Activated T-helper 1 cell treated with anti-CD3 and anti-CD28 coated beads, Interleukin-12 subunit alpha, Interleukin-12 subunit beta, Interleukin-2, Interleukin-4 antibody, amounts not matched to agents 30 ng/mL and 10 ng/mL and 1 ng/mL, durations not matched to agents 14 hours and 24 hours and 36 hours (primary cell): ENCODE data around the gene GNPTG. TPM values are rescaled to one million over a fixed set of nuclear protein-coding genes. Genes with fewer than 3 reads are reported as not detected.

Source experiments
- DNase-seq: peaks from one replicate; pipeline ENCODE4 v3.0.0; 2021; ENCODE audit warnings: low spot score
- H3K27ac Mint-ChIP-seq: one replicate; pipeline ENCODE4 v1.8.0; 2021; ENCODE audit warnings: mild to moderate bottlenecking, mixed read lengths
- H3K27me3 Mint-ChIP-seq: one replicate; pipeline ENCODE4 v1.8.0; 2022; ENCODE audit warnings: mild to moderate bottlenecking, moderate library complexity, mixed read lengths; ENCODE audit not compliant: insufficient read depth
- H3K36me3 Mint-ChIP-seq: one replicate; pipeline ENCODE4 v1.8.0; 2021; ENCODE audit warnings: low read depth, mixed read lengths
- H3K4me1 Mint-ChIP-seq: one replicate; pipeline ENCODE4 v1.8.0; 2021; ENCODE audit warnings: low read depth, mixed read lengths
- H3K4me3 Mint-ChIP-seq: one replicate; pipeline ENCODE4 v1.8.0; 2021; ENCODE audit warnings: mild to moderate bottlenecking, moderate library complexity, mixed read lengths
- H3K9me3 Mint-ChIP-seq: one replicate; pipeline ENCODE4 v1.8.0; 2021; ENCODE audit warnings: mixed read lengths
- intact Hi-C: fragments of 100-400 bp; cut with micrococcal nuclease; formaldehyde crosslinking; loops from one replicate; pipeline ENCODE4 v1.15.1; 2024
- total RNA-seq: library from RNA; stranded (reverse); gene quantifications from 2 replicates; pipeline ENCODE4 v1.2.3, GENCODE V29; 2022

Gene GNPTG
- total RNA-seq, 1 donor from 2014 or later = 21.4 TPM

DNA sequence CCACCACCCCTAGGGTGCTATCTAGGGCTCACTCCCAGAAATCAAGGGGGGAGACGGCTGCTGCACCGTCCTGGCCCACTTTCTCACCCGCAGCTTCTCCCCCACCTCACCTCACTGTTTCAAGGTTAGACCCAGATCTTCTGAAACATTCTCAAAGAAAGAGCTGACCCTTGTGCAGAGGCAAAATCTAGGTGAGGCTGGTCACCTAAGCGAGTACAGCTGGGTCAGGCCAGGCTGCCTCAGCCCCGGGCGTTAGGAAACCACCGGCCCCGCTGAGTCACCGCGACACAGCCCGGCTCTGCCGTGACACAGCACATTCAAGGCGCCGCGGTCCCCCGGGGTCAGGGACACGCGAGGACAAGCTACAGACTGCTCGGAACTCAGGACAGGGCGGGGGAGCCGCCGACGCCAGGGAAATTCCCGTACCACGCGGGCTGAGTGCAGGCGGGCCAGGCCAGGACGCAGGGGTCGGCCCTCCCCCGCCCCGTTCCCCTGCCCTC, 27.1 kb downstream of the GNPTG start:
- H3K9me3 Mint-ChIP-seq = no peaks in the 10 kb centered on the region
- H3K4me1 Mint-ChIP-seq = peaks cover 15% of the 10 kb centered on the region
- intact Hi-C loops = loop anchor here (1.0 to 2.0 kb wide), 6 partner anchors 28 to 114 kb away; partner anchors contain the start of genes GNPTG, TELO2, TSR3 and UBE2I
- H3K27ac Mint-ChIP-seq = peak overlapping the region; percentile 94
- DNase-seq = peak; percentile 71
- H3K36me3 Mint-ChIP-seq = peaks cover 5% of the 10 kb centered on the region
- no peaks in the 10 kb centered on the region for H3K27me3 Mint-ChIP-seq
- H3K4me3 Mint-ChIP-seq = peak overlapping the region; percentile 83

DNA sequence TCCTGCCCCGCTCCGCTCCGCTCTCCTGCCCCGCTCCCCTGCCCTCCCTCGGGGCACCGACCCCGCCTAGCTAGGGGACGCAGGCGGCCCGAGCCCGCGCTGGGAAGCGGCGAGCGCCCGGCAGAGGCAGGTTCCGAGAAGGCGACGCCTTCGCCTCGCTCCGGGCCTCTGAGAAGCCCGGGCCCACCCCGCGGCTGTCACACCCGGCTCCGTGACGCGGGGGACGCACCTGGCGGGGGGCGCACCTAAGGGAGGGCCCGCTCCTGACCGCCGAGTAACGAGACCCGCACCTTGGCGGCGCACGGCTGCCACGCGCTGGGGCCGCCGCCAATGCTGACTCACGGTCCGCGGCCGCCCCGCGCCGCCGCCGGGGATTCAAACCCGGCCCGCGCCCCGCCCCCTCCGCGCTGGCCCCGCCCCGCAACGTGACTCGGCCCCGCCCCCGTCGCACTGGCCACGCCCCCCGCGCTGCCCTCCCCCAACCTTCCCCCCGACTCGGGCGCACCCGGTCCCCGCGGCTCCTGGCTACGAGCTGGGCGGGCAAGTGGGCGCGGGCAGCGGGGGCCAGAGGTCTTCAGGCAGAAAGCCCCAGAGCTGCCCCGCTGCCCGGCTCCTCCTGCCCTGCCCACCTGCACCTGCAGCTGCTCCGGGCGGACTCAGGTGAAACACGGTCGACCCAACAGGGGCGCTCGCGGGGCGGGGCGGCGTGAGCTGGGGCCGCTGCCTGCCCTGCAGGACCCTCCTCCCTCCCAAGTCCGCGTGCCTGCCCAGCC, 27.8 kb downstream of the GNPTG start:
- DNase-seq = peak; percentile 60
- peak overlapping the region; percentile 64 for H3K27ac Mint-ChIP-seq
- no peaks in the 10 kb centered on the region for H3K27me3 Mint-ChIP-seq
- peaks cover 15% of the 10 kb centered on the region for H3K4me1 Mint-ChIP-seq
- peak overlapping the region; percentile 83 for H3K4me3 Mint-ChIP-seq
- intact Hi-C loops = loop anchor here (1.0 to 2.0 kb wide), 6 partner anchors 28 to 113 kb away; partner anchors contain the start of genes GNPTG, TELO2, TSR3 and UBE2I
- H3K36me3 Mint-ChIP-seq = peaks cover 5% of the 10 kb centered on the region
- no peaks in the 10 kb centered on the region for H3K9me3 Mint-ChIP-seq

DNA sequence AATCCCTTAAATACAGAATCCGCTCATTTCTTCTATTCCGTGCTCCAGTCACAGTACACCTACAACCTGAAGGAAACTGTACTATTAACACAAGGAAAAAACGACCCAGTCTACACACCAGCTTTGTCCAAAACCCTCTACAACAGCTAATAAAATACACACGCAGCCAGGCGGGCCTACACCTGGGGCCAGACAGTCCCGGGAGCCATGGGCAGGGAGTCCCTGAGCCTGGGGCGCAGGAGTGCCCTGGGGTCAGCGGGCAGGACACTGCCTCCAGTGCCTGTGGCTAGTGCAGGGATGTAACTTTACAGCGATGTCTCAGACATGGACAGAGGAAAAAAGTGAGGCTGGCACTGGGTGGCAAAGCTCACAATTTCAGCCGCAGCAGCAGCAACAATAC, 28.5 kb downstream of the GNPTG start:
- Mint-ChIP-seq H3K27ac (peak overlapping the region; percentile 64), H3K9me3 (no peaks in the 10 kb centered on the region), H3K4me1 (peaks cover 15% of the 10 kb centered on the region), H3K4me3 (peak overlapping the region; percentile 82), H3K27me3 (no peaks in the 10 kb centered on the region), H3K36me3 (peaks cover 8% of the 10 kb centered on the region)
- no peak for DNase-seq
- intact Hi-C loops = no loop called here

- Mint-ChIP-seq H3K27me3 (no peaks in the 10 kb centered on the region), H3K36me3 (peaks cover 8% of the 10 kb centered on the region), H3K27ac (no peak overlapping the region), H3K9me3 (no peaks in the 10 kb centered on the region), H3K4me3 (no peak overlapping the region), H3K4me1 (peaks cover 15% of the 10 kb centered on the region)
- DNase-seq = no peak
- intact Hi-C loops = no loop called here
Measured at GRCh38 chr16:1381612-1382406, 30.1 kb downstream of the GNPTG start.

DNA sequence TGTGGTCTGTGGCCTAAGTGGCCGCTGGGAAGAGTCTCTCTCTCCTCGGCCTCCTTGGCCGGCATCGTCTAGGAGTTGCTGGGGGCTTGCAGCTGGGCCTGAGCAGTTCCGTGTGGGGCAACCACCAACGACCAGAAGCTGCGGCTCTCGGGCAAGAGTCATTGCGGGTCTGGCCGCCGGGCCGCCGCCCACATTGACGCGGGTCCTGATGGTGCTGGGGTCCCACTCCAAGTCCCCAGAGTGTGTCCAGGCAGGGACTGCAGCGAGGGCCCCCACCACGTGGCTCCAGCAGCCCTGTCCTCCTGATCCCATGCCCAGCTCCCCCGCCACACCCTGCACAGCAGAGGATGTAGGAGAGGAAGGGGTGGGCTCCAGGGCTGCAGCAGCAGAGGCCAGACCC, 31.8 kb downstream of the GNPTG start:
- H3K27ac Mint-ChIP-seq = no peak overlapping the region
- no peak overlapping the region for H3K4me3 Mint-ChIP-seq
- H3K4me1 Mint-ChIP-seq = peaks cover 5% of the 10 kb centered on the region
- no peaks in the 10 kb centered on the region for H3K27me3 Mint-ChIP-seq
- H3K9me3 Mint-ChIP-seq = no peaks in the 10 kb centered on the region
- H3K36me3 Mint-ChIP-seq = peaks cover 5% of the 10 kb centered on the region
- intact Hi-C loops = no loop called here
- no peak for DNase-seq

GRCh38 chr16:1385232-1385631, 33.5 kb downstream of the GNPTG start:
- no peaks in the 10 kb centered on the region for H3K27me3 Mint-ChIP-seq
- intact Hi-C loops = no loop called here
- no peaks in the 10 kb centered on the region for H3K9me3 Mint-ChIP-seq
- no peaks in the 10 kb centered on the region for H3K4me1 Mint-ChIP-seq
- peaks cover 3% of the 10 kb centered on the region for H3K36me3 Mint-ChIP-seq
- no peak overlapping the region for H3K4me3 Mint-ChIP-seq
- DNase-seq = no peak
- no peak overlapping the region for H3K27ac Mint-ChIP-seq

DNA sequence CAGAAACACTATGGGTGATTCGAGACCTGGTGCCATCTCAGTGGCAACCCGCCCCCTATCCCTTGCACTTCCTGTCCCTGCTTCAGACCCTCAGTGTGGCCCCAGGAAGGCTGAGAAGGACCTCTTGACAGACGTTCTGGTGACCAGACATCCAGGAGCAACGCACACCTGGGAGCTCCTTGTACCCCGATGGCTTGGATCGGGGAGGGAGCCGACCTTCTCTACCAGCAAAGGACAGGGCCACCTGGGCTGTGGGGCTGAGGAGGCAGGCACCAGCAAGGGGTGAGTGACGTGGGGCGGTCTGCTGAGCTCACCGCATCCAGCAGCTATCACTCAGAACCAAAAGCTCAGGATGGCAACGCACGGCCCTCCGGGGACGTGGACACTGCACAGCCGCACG, 35.6 kb downstream of the GNPTG start:
- intact Hi-C loops = no loop called here
- Mint-ChIP-seq H3K4me3 (no peak overlapping the region), H3K27ac (no peak overlapping the region), H3K36me3 (peaks cover 3% of the 10 kb centered on the region), H3K27me3 (no peaks in the 10 kb centered on the region), H3K4me1 (no peaks in the 10 kb centered on the region), H3K9me3 (no peaks in the 10 kb centered on the region)
- DNase-seq = no peak

- intact Hi-C loops = no loop called here
- H3K4me3 Mint-ChIP-seq = no peak overlapping the region
- no peaks in the 10 kb centered on the region for H3K27me3 Mint-ChIP-seq
- no peaks in the 10 kb centered on the region for H3K9me3 Mint-ChIP-seq
- H3K36me3 Mint-ChIP-seq = peaks cover 4% of the 10 kb centered on the region
- no peak overlapping the region for H3K27ac Mint-ChIP-seq
- DNase-seq = no peak
- no peaks in the 10 kb centered on the region for H3K4me1 Mint-ChIP-seq
Measured at GRCh38 chr16:1389762-1390161, 38.0 kb downstream of the GNPTG start.

DNA sequence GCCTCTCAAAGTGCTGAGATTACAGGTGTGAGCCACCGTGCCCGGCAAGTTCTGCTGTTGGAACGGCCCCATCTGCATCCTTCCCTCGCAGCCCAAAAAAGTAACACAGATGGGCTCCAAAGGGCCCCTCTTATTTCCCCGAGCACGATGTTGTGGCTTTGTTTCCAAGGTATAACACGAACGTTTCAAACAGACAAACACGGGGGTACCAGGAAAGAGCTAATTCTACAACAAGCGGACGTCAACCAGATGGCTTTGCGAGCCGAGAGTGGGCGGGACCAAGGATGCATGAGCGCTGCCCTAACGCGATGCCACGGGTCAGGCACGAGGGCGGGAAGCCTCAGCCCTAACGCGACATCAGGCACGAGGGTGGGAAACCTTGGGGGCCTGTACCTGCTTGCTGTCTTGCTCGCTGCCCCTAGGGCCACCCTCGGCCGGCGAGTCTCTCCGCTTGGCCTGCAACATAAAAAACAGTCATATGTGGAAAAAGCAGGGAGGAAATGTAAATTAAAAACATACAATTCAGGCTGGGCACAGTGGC, 38.6 kb downstream of the GNPTG start:
- H3K9me3 Mint-ChIP-seq = no peaks in the 10 kb centered on the region
- no peaks in the 10 kb centered on the region for H3K27me3 Mint-ChIP-seq
- H3K27ac Mint-ChIP-seq = no peak overlapping the region
- intact Hi-C loops = no loop called here
- no peak for DNase-seq
- no peak overlapping the region for H3K4me3 Mint-ChIP-seq
- no peaks in the 10 kb centered on the region for H3K4me1 Mint-ChIP-seq
- peaks cover 1% of the 10 kb centered on the region for H3K36me3 Mint-ChIP-seq

DNA sequence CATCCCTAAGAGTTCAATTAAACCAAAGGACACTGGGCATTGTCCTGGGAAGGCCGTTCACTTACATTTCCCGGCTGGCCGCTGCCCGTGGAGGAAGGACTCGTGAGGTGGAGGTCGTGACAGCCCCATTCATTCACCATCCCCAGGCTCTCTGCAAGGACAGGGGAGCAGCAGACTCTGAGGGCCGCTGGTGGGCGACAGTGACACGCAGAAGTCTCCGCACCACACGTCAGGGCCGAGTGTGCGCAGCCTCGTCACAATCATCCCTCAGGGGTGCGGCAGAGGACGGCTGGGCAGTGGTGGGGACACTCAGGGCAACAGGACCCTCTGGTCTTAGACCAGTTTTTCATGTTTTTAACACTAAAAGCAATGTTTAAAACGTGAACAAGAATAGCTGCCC, 41.1 kb downstream of the GNPTG start:
- Mint-ChIP-seq H3K9me3 (no peaks in the 10 kb centered on the region), H3K36me3 (peaks cover 1% of the 10 kb centered on the region), H3K27me3 (no peaks in the 10 kb centered on the region), H3K4me3 (no peak overlapping the region), H3K4me1 (no peaks in the 10 kb centered on the region), H3K27ac (no peak overlapping the region)
- no peak for DNase-seq
- intact Hi-C loops = no loop called here

DNA sequence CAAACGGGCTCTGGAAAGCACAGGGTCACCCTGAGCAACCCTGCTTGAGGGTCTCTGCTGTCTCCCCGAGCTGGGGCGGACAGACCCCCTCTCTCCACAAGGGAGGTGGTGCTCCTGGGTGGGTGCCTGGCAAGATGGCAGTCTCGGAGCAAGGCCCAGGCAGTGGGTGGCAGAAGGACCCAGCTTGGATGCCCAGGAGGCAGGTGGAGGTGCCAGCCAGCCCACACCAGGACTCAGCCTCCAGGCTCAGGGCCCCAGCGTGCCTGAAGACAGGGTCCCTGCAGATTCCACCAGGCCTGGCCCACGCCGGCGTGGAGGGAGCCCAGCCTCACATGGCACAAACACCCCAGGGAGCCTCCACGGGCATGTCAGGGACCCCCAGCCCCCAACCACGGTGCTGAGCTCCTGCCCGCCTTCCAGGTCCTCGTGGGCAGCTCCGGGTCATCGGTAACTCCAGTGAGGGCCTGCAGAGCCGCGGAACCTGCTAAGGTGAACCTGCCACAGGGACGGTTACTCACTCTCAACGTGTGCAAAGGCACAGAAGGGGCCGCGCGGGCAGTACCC, 42.0 kb downstream of the GNPTG start:
- H3K4me3 Mint-ChIP-seq = no peak overlapping the region

GRCh38 chr16:1394367-1394951, 42.7 kb downstream of the GNPTG start:
- Mint-ChIP-seq H3K27me3 (no peaks in the 10 kb centered on the region), H3K4me3 (no peak overlapping the region), H3K9me3 (no peaks in the 10 kb centered on the region), H3K4me1 (no peaks in the 10 kb centered on the region), H3K27ac (no peak overlapping the region), H3K36me3 (peaks cover 1% of the 10 kb centered on the region)
- intact Hi-C loops = no loop called here
- DNase-seq = no peak

More for the DNA sequence above, 42.0 kb downstream of the GNPTG start:
- intact Hi-C loops = no loop called here
- Mint-ChIP-seq H3K9me3 (no peaks in the 10 kb centered on the region), H3K27ac (no peak overlapping the region), H3K4me1 (no peaks in the 10 kb centered on the region), H3K36me3 (peaks cover 1% of the 10 kb centered on the region), H3K27me3 (no peaks in the 10 kb centered on the region)
- no peak for DNase-seq
